RPMI8226 (cell line): Measurements from ENCODE around the gene ACTN1.

ENCODE experiments used
- DNase-seq: peaks from one replicate; pipeline ENCODE4 v3.0.0-alpha.2; 2015

ACTN1 gene

GRCh38 chr14:68884031-68885030 is 94.8 kb downstream of the ACTN1 start:
- DNase-seq: no peak

GRCh38 chr14:68882235-68882634 is 96.9 kb downstream of the ACTN1 start:
- no peak for DNase-seq

GRCh38 chr14:68881396-68881795 is 97.7 kb downstream of the ACTN1 start:
- DNase-seq: no peak

GRCh38 chr14:68880581-68881105 is 98.5 kb downstream of the ACTN1 start:
- no peak for DNase-seq

- DNase-seq: no peak
Observed at GRCh38 chr14:68879841-68880575, 99.1 kb downstream of the ACTN1 start.

- no peak for DNase-seq
Observed at GRCh38 chr14:68879321-68879781, 99.8 kb downstream of the ACTN1 start.

- no peak for DNase-seq
Observed at GRCh38 chr14:68878908-68879307, 100.2 kb downstream of the ACTN1 start.

GRCh38 chr14:68877993-68878575 is 101.0 kb downstream of the ACTN1 start:
- DNase-seq: no peak

- no peak for DNase-seq
Observed at GRCh38 chr14:68876976-68877375, 102.1 kb downstream of the ACTN1 start.

- no peak for DNase-seq
Observed at GRCh38 chr14:68874746-68875155, 104.4 kb downstream of the ACTN1 start.

GRCh38 chr14:68873376-68873775 is 105.7 kb downstream of the ACTN1 start:
- no peak for DNase-seq

GRCh38 chr14:68871392-68871791 is 107.7 kb downstream of the ACTN1 start:
- no peak for DNase-seq

GRCh38 chr14:68866991-68867533 is 112.0 kb downstream of the ACTN1 start:
- DNase-seq: no peak

GRCh38 chr14:68865542-68865941 is 113.6 kb downstream of the ACTN1 start:
- DNase-seq: no peak

- DNase-seq: no peak
Observed at GRCh38 chr14:68864361-68864750, 114.7 kb downstream of the ACTN1 start.

GRCh38 chr14:68863610-68864360 is 115.3 kb downstream of the ACTN1 start:
- no peak for DNase-seq

GRCh38 chr14:68862954-68863594 is 116.0 kb downstream of the ACTN1 start:
- DNase-seq: peak; percentile 58

GRCh38 chr14:68860771-68861170 is 118.3 kb downstream of the ACTN1 start:
- no peak for DNase-seq

- no peak for DNase-seq
Observed at GRCh38 chr14:68857516-68858070, 121.5 kb downstream of the ACTN1 start.

- DNase-seq: no peak
Observed at GRCh38 chr14:68856572-68856971, 122.5 kb downstream of the ACTN1 start.

- DNase-seq: peak; percentile 55
Observed at GRCh38 chr14:68854421-68854820, 124.7 kb downstream of the ACTN1 start.
